RWPE1 (cell line): ENCODE data around the gene OR52H1.
A peak's percentile ranks its signal among the peaks of the same experiment; 100 is the strongest.
"Not testable (repeated sequence)": the region's sequence is repeated elsewhere in the genome, so short reads cannot be mapped to it uniquely, and the experiment has no call there.

ENCODE experiments used
- CTCF ChIA-PET: fragments of 350-600 bp; sonication (Branson Sonifier 250); formaldehyde crosslinking; extraction: SDS; loops from one replicate; lab custom pipeline; 2021; lab: Yijun Ruan, JAX
- POLR2A ChIA-PET: fragments of 400-600 bp; formaldehyde crosslinking; extraction: SDS; loops from one replicate; lab custom pipeline; 2020; ENCODE audit warnings: antibody characterized with exemption; ENCODE audit not compliant: low non-redundant PET; lab: Yijun Ruan, JAX
- DNase-seq: peaks from one replicate; pipeline ENCODE4 v3.0.0; 2012; ENCODE audit warnings: low spot score
- H3K27ac ChIP-seq: fragments of 450-650 bp; 2 replicates; pipeline ENCODE4 v1.5.1; 2017
- TF ChIP-seq, protein P1 (sequence below): fragments of 450-650 bp; conservative IDR thresholded peaks from 2 replicates; pipeline ENCODE4 v1.5.1; 2017; ENCODE audit warnings: low read depth, mild to moderate bottlenecking

OR52H1 gene

GRCh38 chr11:5548440-5548839 lies at the start of gene OR52H1:
OR52H1 (minus strand) TSS chr11:5548540; CDS start chr11:5545505, 3,035 bp downstream.
- ChIA-PET CTCF (no interaction called here), POLR2A (no interaction called here)
- TF ChIP-seq, protein P1, sequence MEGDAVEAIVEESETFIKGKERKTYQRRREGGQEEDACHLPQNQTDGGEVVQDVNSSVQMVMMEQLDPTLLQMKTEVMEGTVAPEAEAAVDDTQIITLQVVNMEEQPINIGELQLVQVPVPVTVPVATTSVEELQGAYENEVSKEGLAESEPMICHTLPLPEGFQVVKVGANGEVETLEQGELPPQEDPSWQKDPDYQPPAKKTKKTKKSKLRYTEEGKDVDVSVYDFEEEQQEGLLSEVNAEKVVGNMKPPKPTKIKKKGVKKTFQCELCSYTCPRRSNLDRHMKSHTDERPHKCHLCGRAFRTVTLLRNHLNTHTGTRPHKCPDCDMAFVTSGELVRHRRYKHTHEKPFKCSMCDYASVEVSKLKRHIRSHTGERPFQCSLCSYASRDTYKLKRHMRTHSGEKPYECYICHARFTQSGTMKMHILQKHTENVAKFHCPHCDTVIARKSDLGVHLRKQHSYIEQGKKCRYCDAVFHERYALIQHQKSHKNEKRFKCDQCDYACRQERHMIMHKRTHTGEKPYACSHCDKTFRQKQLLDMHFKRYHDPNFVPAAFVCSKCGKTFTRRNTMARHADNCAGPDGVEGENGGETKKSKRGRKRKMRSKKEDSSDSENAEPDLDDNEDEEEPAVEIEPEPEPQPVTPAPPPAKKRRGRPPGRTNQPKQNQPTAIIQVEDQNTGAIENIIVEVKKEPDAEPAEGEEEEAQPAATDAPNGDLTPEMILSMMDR, result no peak
- no peak for DNase-seq
- no peak within 1 kb of the TSS for H3K27ac ChIP-seq

- TF ChIP-seq, protein P1, result no peak
- DNase-seq, result no peak
- ChIA-PET POLR2A (no interaction called here), CTCF (interaction anchor here (0.6 kb wide), 1 partner anchor 110 kb away, joined by 3 read pairs; no protein-coding TSS in a partner anchor)
- no peak overlapping the region for H3K27ac ChIP-seq
Observed at GRCh38 chr11:5597953-5598352, 49.6 kb upstream of the OR52H1 start.

- TF ChIP-seq, protein P1, result no peak
- DNase-seq, result peak; percentile 33
- CTCF ChIA-PET, result interaction anchor here (0.7 kb wide), 1 partner anchor 156 kb away, joined by 3 read pairs; no protein-coding TSS in a partner anchor
- H3K27ac ChIP-seq, result peak within 1 kb of the TSS; percentile 87
- POLR2A ChIA-PET, result no interaction called here
Observed at GRCh38 chr11:5596607-5597201, 48.4 kb upstream of the OR52H1 start, which contains the start of gene TRIM6. TRIM6 (plus strand) TSS chr11:5596637; CDS start chr11:5596898, 261 bp downstream.

DNA sequence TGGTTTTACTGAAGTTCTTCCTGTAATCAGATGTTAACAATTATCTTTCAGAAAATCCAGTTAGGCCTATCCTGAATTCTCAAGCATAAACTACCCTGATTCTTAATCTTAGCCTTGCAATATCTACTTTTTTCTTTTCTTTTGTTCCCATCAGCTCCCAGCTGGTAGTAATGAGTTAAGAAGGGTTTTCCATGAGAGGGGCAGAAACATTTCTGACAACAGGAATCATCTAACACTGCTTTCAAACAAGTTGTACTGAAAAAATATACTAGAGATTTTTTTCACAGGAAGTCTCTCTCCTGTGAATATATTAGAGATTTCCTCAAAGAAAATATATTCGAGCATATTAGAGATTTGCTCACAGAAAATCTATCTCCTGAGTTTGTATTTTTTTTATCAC lies 44.8 kb upstream of the OR52H1 start:
- no peak for DNase-seq
- ChIA-PET CTCF (no interaction called here), POLR2A (no interaction called here)
- no peak overlapping the region for H3K27ac ChIP-seq
- TF ChIP-seq, protein P1, result no peak

- CTCF ChIA-PET, result no interaction called here
- no peak for DNase-seq
- TF ChIP-seq, protein P1, result no peak
- H3K27ac ChIP-seq, result no peak overlapping the region
- POLR2A ChIA-PET, result no interaction called here
Observed at GRCh38 chr11:5592615-5593014, 44.3 kb upstream of the OR52H1 start.

GRCh38 chr11:5591613-5592012 lies 43.3 kb upstream of the OR52H1 start:
- POLR2A ChIA-PET, result no interaction called here
- no peak for DNase-seq
- H3K27ac ChIP-seq, result no peak overlapping the region
- CTCF ChIA-PET, result interaction anchor here (1.0 kb wide), 1 partner anchor 11 kb away, joined by 4 read pairs; no protein-coding TSS in a partner anchor
- TF ChIP-seq, protein P1, result no peak

- DNase-seq, CTCF ChIA-PET, H3K27ac ChIP-seq, POLR2A ChIA-PET: not testable (repeated sequence)
Observed at GRCh38 chr11:5589906-5590305, 41.6 kb upstream of the OR52H1 start.

DNA sequence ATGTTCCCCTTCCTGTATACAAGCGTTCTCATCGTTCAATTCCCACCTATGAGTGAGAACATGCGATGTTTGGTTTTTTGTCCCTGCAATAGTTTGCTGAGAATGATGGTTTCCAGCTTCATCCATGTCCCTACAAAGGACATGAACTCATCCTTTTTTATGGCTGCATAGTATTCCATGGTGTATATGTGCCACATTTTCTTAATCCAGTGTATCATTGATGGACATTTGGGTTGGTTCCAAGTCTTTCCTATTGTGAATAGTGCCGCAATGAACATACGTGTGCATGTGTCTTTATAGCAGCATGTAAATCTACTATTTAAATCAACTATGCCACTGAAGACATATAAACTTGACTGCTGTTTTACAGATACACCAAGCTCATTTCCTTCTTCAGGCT lies 36.1 kb upstream of the OR52H1 start:
- DNase-seq, CTCF ChIA-PET, H3K27ac ChIP-seq, POLR2A ChIA-PET: not testable (repeated sequence)
